ENCODE data around the gene CCL8.

The CCL8 gene

DNA sequence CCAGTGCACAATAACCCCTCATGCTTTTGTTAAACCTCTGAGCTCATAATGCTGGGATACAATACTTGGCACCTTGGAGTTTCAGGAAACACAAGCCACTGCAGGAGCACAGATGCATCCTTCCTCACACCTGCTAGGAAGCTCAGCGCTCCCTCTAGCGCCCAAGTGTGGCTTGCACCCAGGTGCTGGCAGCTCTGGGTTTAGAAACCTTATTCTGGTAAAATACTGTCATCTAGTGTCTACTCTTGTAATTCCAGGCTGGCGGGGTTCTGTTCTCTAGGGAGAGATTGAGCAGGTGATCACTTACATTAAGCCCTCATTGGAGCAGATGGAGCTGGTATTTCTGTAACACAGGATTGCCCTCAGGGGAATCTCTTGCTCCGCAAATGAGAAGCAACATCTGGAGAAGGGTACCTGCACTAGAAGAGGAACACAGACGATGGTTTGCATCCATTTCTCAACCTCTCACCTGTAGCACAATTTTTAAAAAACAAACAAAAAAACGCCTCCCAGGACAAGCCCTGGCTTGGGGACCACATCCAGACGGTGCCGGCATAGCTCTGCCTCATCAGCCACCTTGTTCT lies 42.3 kb downstream of the CCL8 start:
- H3K4me2 ChIP-seq (ENCODE audit: low read length), result no peak overlapping the region
- no peak overlapping the region for H4K91ac ChIP-seq (ENCODE audit: low read depth, low read length)
- no peak overlapping the region for H4K12ac ChIP-seq (ENCODE audit: low read depth, low read length)
- no peak overlapping the region for H2BK5ac ChIP-seq (ENCODE audit: low read depth, low read length, poor library complexity)
- no peaks in the 10 kb centered on the region for H3K79me2 ChIP-seq (ENCODE audit: control insufficient read depth, insufficient read depth, low read length, poor library complexity)
- no peaks in the 10 kb centered on the region for H3K36me3 ChIP-seq (ENCODE audit: control insufficient read depth in 1 of 2, insufficient read depth in 2 of 2, low read length in 2 of 2)
- H2AFZ ChIP-seq (ENCODE audit: insufficient read depth, low read length, poor library complexity), result no peak overlapping the region
- H3K23ac ChIP-seq (ENCODE audit: low read length), result no peak overlapping the region
- no peaks in the 10 kb centered on the region for H3K27me3 ChIP-seq (ENCODE audit: insufficient read depth, low read length)
- no peaks in the 10 kb centered on the region for H3K4me1 ChIP-seq (ENCODE audit: control insufficient read depth in 1 of 2, insufficient read depth in 2 of 2, low read length in 2 of 2)
- H3K4me3 ChIP-seq (ENCODE audit: low read depth, low read length), result no peak overlapping the region
- no CpG with 5 or more reads among the region's 8 CpGs for WGBS (ENCODE audit: extremely low coverage, insufficient coverage, insufficient read length)
- no peaks in the 10 kb centered on the region for H3K79me1 ChIP-seq (ENCODE audit: low read length)
- no peak overlapping the region for H3K14ac ChIP-seq (ENCODE audit: low read length)
- no peak overlapping the region for H3K9ac ChIP-seq (ENCODE audit: low read length)
- no peak overlapping the region for H3K18ac ChIP-seq (ENCODE audit: low read length)
- H3K4ac ChIP-seq (ENCODE audit: low read depth, low read length), result no peak overlapping the region
- no peaks in the 10 kb centered on the region for H3K9me3 ChIP-seq (ENCODE audit: insufficient read depth, low read depth, low read length)
- H2AK5ac ChIP-seq (ENCODE audit: low read length), result no peak overlapping the region
- peak; percentile 93 to 96 for DNase-seq
- no peak overlapping the region for H2BK120ac ChIP-seq (ENCODE audit: insufficient read depth, low read length, poor library complexity)
- H2BK12ac ChIP-seq (ENCODE audit: low read length), result no peak overlapping the region
- H4K8ac ChIP-seq (ENCODE audit: low read depth, low read length), result no peak overlapping the region
- no peak overlapping the region for H3K27ac ChIP-seq (ENCODE audit: low read depth, low read length)

DNA sequence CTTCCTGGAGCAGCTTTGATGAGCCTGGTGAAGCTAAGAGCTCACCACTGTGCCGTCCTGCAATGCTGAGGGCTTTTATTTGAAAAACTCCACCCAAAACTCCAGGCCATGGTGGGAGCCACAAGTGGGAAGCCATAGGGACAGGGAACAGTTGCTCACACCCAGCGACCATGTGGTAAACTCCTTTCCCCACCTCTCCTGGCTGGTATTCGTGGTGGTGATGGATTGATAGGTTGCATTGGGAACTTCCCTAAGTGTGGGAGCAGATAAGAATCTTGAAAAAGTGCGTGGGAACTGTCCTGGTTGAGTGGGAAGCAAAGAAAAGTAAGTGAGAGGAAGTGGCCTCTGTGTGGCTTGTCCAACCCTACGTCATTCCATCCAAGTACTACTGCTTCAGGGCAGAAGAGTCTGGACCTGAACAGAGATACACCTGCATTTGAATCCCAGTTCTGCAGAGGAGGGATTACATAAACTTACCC lies 44.0 kb downstream of the CCL8 start, which contains the start of gene CCL1:
CCL1 (minus strand) TSS at position 51 of the 479 bp plus-strand sequence. CDS start 72 bp downstream, outside the sequence.
- H3K4me2 ChIP-seq (ENCODE audit: low read length), result no peak within 1 kb of the TSS
- H2AK5ac ChIP-seq (ENCODE audit: low read length), result no peak within 1 kb of the TSS
- no peak within 1 kb of the TSS for H3K9ac ChIP-seq (ENCODE audit: low read length)
- H3K18ac ChIP-seq (ENCODE audit: low read length), result no peak within 1 kb of the TSS
- WGBS (ENCODE audit: extremely low coverage, insufficient coverage, insufficient read length), result no CpG with 5 or more reads among the region's 5 CpGs
- no peak within 1 kb of the TSS for H4K91ac ChIP-seq (ENCODE audit: low read depth, low read length)
- no peak within 1 kb of the TSS for H3K23ac ChIP-seq (ENCODE audit: low read length)
- H2BK5ac ChIP-seq (ENCODE audit: low read depth, low read length, poor library complexity), result no peak within 1 kb of the TSS
- no peak within 1 kb of the TSS for H3K4me3 ChIP-seq (ENCODE audit: low read depth, low read length)
- no peak within 1 kb of the TSS for H3K14ac ChIP-seq (ENCODE audit: low read length)
- H3K36me3 ChIP-seq (ENCODE audit: control insufficient read depth in 1 of 2, insufficient read depth in 2 of 2, low read length in 2 of 2), result no peaks in the 10 kb centered on the region
- H4K12ac ChIP-seq (ENCODE audit: low read depth, low read length), result no peak within 1 kb of the TSS
- no peak within 1 kb of the TSS for H2BK12ac ChIP-seq (ENCODE audit: low read length)
- DNase-seq, result no peak
- H2BK120ac ChIP-seq (ENCODE audit: insufficient read depth, low read length, poor library complexity), result no peak within 1 kb of the TSS
- no peaks in the 10 kb centered on the region for H3K27me3 ChIP-seq (ENCODE audit: insufficient read depth, low read length)
- H3K79me1 ChIP-seq (ENCODE audit: low read length), result no peaks in the 10 kb centered on the region
- no peaks in the 10 kb centered on the region for H3K9me3 ChIP-seq (ENCODE audit: insufficient read depth, low read depth, low read length)
- no peaks in the 10 kb centered on the region for H3K79me2 ChIP-seq (ENCODE audit: control insufficient read depth, insufficient read depth, low read length, poor library complexity)
- H4K8ac ChIP-seq (ENCODE audit: low read depth, low read length), result no peak within 1 kb of the TSS
- H2AFZ ChIP-seq (ENCODE audit: insufficient read depth, low read length, poor library complexity), result no peak within 1 kb of the TSS
- no peak within 1 kb of the TSS for H3K27ac ChIP-seq (ENCODE audit: low read depth, low read length)
- H3K4ac ChIP-seq (ENCODE audit: low read depth, low read length), result no peak within 1 kb of the TSS
- no peaks in the 10 kb centered on the region for H3K4me1 ChIP-seq (ENCODE audit: control insufficient read depth in 1 of 2, insufficient read depth in 2 of 2, low read length in 2 of 2)

DNA sequence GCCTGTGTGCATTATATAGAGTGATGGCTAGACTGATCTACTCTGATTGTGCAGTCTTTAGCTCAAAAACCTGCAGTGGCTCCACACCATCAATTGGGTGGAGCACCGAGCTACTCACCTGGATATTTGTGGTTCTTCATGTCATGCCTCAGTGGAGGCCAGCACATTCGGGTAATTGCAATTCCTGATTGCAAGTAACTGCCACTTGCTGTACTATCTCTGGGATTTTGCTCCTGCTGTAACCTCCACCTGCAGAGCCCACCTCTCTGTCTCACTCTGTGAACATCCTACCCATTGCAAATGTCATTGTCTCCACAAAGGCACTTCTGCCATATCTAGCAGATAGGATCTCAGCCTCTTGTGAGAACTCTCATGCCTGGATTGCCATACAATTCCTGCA lies 45.5 kb downstream of the CCL8 start:
- Histone ChIP-seq H3K79me1 (ENCODE audit: low read length) (no peaks in the 10 kb centered on the region), H3K9ac (ENCODE audit: low read length) (no peak overlapping the region), H3K4ac (ENCODE audit: low read depth, low read length) (no peak overlapping the region), H2BK120ac (ENCODE audit: insufficient read depth, low read length, poor library complexity) (no peak overlapping the region), H4K8ac (ENCODE audit: low read depth, low read length) (no peak overlapping the region), H3K36me3 (ENCODE audit: control insufficient read depth in 1 of 2, insufficient read depth in 2 of 2, low read length in 2 of 2) (no peaks in the 10 kb centered on the region), H2AK5ac (ENCODE audit: low read length) (no peak overlapping the region), H4K91ac (ENCODE audit: low read depth, low read length) (no peak overlapping the region), H3K4me3 (ENCODE audit: low read depth, low read length) (no peak overlapping the region), H3K4me2 (ENCODE audit: low read length) (no peak overlapping the region), H2AFZ (ENCODE audit: insufficient read depth, low read length, poor library complexity) (no peak overlapping the region), H2BK5ac (ENCODE audit: low read depth, low read length, poor library complexity) (no peak overlapping the region), H3K9me3 (ENCODE audit: insufficient read depth, low read depth, low read length) (no peaks in the 10 kb centered on the region), H3K27ac (ENCODE audit: low read depth, low read length) (no peak overlapping the region), H4K12ac (ENCODE audit: low read depth, low read length) (no peak overlapping the region), H3K18ac (ENCODE audit: low read length) (no peak overlapping the region), H3K4me1 (ENCODE audit: control insufficient read depth in 1 of 2, insufficient read depth in 2 of 2, low read length in 2 of 2) (no peaks in the 10 kb centered on the region), H3K14ac (ENCODE audit: low read length) (no peak overlapping the region), H3K23ac (ENCODE audit: low read length) (no peak overlapping the region), H3K27me3 (ENCODE audit: insufficient read depth, low read length) (no peaks in the 10 kb centered on the region), H3K79me2 (ENCODE audit: control insufficient read depth, insufficient read depth, low read length, poor library complexity) (no peaks in the 10 kb centered on the region), H2BK12ac (ENCODE audit: low read length) (no peak overlapping the region)
- no CpG with 5 or more reads among the region's 2 CpGs for WGBS (ENCODE audit: extremely low coverage, insufficient coverage, insufficient read length)
- no peak for DNase-seq

DNA sequence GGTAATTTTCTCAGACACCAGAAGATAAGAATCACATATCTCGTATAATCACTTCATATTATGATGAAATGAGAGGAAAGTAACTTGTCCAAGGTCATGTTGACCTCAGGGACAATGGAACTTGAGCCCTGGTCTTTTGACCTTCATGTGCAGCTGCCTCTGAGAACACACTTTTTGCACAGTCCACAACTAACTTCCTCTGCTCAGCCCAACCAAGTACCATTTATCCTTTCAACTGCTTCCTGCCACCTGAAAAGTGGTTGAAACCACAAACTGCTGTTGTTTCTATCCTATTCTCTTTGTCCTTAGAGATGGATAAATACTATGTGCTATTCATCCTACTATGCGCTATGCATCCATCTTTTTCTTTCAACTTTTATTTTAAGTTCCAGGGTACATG lies 46.1 kb downstream of the CCL8 start:
- Histone ChIP-seq H2AFZ (ENCODE audit: insufficient read depth, low read length, poor library complexity) (no peak overlapping the region), H3K23ac (ENCODE audit: low read length) (no peak overlapping the region), H3K4me1 (ENCODE audit: control insufficient read depth in 1 of 2, insufficient read depth in 2 of 2, low read length in 2 of 2) (peaks cover 0 to 2% of the 10 kb centered on the region in 2 experiments), H3K4me3 (ENCODE audit: low read depth, low read length) (no peak overlapping the region), H3K4me2 (ENCODE audit: low read length) (no peak overlapping the region), H3K9ac (ENCODE audit: low read length) (no peak overlapping the region), H3K4ac (ENCODE audit: low read depth, low read length) (no peak overlapping the region), H3K79me1 (ENCODE audit: low read length) (no peaks in the 10 kb centered on the region), H4K91ac (ENCODE audit: low read depth, low read length) (no peak overlapping the region), H3K36me3 (ENCODE audit: control insufficient read depth in 1 of 2, insufficient read depth in 2 of 2, low read length in 2 of 2) (no peaks in the 10 kb centered on the region), H3K27me3 (ENCODE audit: insufficient read depth, low read length) (no peaks in the 10 kb centered on the region), H2BK120ac (ENCODE audit: insufficient read depth, low read length, poor library complexity) (no peak overlapping the region), H3K79me2 (ENCODE audit: control insufficient read depth, insufficient read depth, low read length, poor library complexity) (no peaks in the 10 kb centered on the region), H3K18ac (ENCODE audit: low read length) (no peak overlapping the region), H2BK12ac (ENCODE audit: low read length) (no peak overlapping the region), H3K27ac (ENCODE audit: low read depth, low read length) (no peak overlapping the region), H4K8ac (ENCODE audit: low read depth, low read length) (no peak overlapping the region), H3K9me3 (ENCODE audit: insufficient read depth, low read depth, low read length) (no peaks in the 10 kb centered on the region), H3K14ac (ENCODE audit: low read length) (no peak overlapping the region), H2BK5ac (ENCODE audit: low read depth, low read length, poor library complexity) (no peak overlapping the region), H2AK5ac (ENCODE audit: low read length) (no peak overlapping the region), H4K12ac (ENCODE audit: low read depth, low read length) (no peak overlapping the region)
- WGBS (ENCODE audit: extremely low coverage, insufficient coverage, insufficient read length), result no CpG with 5 or more reads among the region's 2 CpGs
- DNase-seq, result no peak

All from trophoblast cell (in vitro differentiated cells and primary cell).